Stimulated activated CD4-positive, alpha-beta T cell treated with anti-CD3 and anti-CD28 coated beads, TNF-alpha, amount 100 ng/mL, for 48 hours (primary cell): ENCODE measurements around the gene KLF2.
"Not testable (repeated sequence)": the region's sequence is repeated elsewhere in the genome, so short reads cannot be mapped to it uniquely, and the experiment has no call there.

ENCODE experiments used
- DNase-seq, 3 donors: peaks; one replicate each; pipeline ENCODE4 v3.0.0-alpha.2; 2020; ENCODE audit warnings: low read depth in 3 of 3

KLF2 gene

GRCh38 chr19:16324384-16325160 is at the start of gene KLF2:
KLF2 (plus strand) TSS chr19:16324826; CDS start chr19:16324924, 98 bp downstream.
- DNase-seq: peak; percentile 57 to 67 (median 63)

GRCh38 chr19:16280306-16280705 is 44.3 kb upstream of the KLF2 start:
- no peak for DNase-seq

DNA sequence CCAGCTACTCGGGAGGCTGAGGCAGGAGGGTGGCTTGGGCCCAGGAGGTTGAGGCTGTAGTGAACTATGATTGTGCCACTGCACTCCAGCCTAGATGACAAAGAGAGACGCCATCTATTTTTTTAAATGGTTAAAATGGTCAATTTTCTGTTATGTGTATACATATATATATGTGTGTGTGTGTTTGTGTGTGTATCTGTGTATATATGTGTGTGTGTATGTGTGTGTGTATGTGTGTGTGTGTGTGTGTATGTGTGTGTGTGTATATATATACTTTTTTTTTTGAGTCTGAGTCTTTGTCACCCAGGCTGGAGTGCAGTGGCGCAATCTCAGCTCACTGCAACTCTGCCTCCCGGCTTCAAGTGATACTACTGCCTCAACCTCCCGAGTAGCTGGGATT is 42.9 kb upstream of the KLF2 start:
- DNase-seq: no peak

DNA sequence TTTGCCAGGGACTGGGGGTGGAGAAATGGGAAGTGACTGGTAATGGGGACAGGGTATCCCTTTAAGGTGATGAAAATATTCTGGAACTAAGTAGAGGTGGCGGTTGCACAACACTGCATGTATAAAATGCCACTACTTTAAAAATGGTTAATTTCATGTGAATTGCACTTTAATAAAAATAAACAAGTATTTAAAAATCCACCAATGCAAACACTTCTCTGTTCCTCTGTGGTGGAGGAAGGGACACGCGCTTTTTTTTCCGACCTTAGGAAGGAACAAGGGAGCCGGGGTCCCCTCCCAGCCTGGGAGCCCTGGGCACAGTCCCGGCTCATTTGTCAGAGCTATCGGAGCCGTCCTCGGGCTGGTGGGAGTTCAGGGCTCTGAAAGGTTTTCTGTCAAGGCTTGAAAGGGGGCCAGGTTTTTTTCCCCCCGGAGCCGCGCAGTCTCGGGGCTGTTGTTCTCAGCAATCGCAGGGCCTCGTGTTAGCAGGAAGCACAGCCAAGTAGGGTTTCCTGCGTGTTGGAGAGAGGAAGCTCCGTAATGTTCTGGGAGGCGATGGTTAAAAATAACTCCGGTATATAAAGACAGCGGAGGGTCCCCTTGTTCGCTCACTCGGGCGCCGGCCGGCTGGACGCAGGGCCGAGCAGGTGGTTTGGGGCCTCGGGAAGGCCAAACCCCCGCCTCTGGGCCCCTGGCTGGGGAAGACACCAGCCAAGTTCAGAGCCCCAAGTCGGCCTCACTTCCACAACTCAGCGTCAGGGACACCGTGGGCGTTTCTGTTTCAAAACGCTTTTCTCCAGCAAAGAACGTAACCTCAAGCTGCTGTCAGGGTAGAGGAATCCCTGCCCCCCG is 41.2 kb upstream of the KLF2 start:
- peak; percentile 52 to 75 (median 70) for DNase-seq

DNA sequence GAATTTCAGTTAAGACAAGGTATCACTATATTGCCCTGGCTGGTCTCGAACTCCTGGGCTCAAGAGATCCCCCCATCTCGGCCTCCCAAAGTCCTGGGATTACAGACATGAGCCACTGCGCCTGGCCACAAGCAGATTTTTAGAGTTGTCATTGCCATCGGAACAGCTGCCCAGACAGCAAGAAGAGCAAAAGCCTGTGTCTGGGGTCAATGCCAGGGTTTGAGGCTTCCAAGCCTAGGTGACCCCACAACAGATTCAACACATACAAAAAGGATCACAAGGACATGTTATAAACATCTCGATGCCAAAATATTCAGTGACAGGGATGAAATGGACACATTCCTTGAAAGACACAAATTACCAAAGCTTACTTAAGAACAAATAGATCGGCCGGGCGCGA is 40.1 kb upstream of the KLF2 start:
- no peak for DNase-seq

DNA sequence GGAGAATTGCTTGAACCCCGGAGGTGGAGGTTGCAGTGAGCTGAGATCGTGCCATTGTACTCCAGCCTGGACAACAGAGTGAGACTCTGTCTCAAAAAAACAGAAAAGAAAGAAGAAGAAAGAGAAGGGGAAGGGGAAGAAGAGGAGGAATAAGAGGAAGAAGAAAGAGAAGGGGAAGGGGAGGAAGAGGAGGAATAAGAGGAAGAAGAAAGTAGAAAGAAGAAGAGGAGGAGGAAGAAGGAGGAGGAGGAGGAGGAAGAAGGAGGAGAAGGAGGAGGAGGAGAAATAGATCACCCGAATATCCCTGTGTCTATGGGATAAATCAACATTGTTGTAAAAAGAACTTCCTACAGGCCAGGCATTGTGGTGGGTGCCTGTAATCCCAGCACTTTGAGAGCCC is 39.5 kb upstream of the KLF2 start:
- not testable (repeated sequence) for DNase-seq

DNA sequence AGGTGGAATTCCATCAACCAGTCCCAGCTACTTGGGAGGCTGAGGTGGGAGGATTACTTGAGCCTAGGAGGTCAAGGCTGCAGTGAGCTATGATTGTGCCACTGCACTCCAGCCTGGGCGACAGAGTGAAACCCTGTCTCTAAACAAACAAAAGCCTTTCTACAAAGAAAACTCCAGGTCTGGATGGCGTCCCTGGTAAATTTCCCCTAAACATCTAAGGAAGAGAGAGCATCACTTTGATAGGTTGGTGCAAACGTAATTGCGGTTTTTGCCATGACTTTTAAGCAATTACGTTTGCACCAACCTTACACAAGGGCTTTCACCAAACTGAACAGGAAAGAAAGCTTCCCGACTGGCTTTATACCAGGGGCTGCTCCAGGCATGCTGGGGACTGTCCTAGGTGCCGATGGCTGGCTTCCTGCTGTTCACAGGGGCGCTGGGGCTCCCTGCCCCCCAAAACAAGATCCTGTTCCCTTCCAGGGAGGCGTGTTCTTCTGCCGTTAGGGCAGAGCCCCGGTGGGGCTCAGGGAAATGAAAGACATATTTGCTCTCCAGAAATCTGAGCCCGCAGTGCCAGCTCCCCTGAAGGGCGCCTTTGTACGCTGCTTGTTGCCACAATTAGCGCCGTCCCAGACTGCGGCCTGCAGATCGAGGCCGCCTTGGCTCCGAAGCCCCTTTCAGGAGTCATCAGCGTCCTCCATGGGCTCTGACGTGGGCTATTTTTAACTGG is 38.7 kb upstream of the KLF2 start:
- no peak for DNase-seq

- no peak for DNase-seq
Measured at GRCh38 chr19:16288544-16288943, 36.1 kb upstream of the KLF2 start.

GRCh38 chr19:16289594-16289993 is 35.0 kb upstream of the KLF2 start:
- no peak for DNase-seq

GRCh38 chr19:16290692-16291091 is 33.9 kb upstream of the KLF2 start:
- DNase-seq: no peak

- DNase-seq: no peak
Measured at GRCh38 chr19:16293118-16294091, 31.2 kb upstream of the KLF2 start.

GRCh38 chr19:16295057-16295456 is 29.6 kb upstream of the KLF2 start:
- no peak for DNase-seq

DNA sequence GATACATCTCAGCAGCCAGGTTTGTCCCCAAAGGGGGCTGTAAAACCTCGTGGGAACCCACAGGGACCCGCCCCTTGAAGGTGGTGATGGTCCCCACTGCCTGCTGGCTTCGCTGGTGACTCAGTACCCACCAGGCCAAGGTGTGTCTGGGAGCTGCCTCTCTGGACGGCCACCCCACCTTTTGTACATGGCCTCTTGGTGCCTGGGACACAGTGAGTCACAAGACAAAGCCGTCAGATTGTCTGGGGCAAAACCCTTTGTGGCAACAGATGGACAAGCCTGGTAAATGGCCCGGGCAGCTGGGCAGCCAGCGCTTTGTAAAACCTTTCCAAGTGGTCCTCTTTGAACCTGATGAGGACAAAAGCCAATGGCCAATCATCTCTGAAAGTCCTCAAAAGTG is 27.9 kb upstream of the KLF2 start:
- DNase-seq: no peak

DNA sequence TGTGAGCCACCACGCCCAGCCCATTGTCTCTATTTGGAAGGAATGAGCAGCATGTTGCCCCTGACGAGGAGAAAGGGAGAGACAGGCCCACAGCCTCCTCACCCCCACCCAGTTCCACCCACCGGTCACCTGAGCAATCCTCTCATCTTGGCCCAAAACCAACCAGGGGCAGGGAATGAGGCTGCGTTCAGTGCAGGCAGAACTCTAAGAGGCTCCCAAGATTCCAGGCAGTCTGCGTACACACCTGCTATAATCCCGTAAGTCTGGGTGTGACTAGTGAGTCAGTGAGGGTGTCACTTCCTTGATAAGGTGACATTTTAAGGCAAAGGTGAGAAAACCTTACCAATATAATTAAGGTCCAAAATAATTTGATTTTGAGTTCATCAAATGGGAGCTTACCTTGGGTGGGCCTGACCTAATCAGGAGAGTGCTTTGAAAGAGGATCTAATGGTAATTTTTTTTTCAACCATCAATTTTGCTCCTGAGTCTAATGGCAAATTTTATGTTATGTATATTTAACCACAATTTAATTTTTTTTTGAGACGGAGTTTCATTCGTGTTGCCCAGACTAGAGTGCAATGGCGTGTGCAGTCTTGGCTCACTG is 26.9 kb upstream of the KLF2 start:
- no peak for DNase-seq

- no peak for DNase-seq
Measured at GRCh38 chr19:16298334-16298733, 26.3 kb upstream of the KLF2 start.

DNA sequence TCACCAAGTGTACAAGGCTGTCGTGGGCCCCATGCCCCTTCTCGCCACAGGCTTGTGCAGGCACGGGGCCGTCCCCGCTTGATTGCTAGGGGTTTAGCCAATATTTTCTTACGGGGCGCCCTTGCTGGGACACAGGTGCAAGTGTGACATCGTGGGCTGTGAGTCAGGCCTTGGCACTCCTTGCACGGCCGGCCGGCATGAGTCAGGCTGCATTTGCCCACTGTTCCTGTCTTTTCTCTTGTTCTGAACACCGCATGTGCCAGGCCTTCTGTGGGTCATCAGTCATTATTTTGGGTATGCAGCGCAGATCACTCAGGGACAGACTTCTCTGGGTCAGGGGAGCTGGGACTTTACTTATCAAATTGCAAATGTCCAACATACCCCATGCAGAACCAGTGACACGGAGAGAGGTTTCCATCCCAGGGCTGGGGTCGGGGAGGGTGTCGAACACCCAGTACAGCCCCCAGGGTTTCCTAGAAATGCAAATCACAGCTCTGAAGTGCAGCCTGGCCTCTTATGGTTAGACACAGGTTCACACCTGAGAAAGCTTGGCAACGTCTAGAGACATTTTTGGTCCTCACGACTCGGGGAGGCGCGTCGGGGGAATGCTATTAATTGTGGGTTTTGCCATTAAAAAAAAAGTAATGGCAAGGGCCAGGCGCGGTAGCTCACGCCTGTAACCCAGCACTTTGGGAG is 22.5 kb upstream of the KLF2 start:
- DNase-seq: no peak

DNA sequence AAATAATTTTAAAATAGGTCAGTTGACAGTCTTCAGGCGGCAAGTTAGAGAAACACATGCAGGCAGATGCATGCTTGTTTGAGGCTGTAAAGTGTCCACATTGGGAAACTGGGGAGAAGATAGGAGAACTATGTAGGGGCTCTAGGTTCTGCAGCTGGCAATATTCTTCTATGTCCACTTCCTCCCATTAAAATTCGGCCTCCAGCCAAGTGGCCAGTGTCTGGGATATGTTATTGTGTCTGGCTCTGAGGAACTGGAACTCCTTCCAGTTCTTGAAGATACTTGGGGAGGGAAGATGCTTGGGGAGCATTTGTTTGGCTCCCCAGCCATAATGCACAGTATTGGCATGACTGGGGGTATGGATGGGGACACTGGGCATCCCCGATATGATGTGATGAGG is 20.9 kb upstream of the KLF2 start:
- DNase-seq: no peak

DNA sequence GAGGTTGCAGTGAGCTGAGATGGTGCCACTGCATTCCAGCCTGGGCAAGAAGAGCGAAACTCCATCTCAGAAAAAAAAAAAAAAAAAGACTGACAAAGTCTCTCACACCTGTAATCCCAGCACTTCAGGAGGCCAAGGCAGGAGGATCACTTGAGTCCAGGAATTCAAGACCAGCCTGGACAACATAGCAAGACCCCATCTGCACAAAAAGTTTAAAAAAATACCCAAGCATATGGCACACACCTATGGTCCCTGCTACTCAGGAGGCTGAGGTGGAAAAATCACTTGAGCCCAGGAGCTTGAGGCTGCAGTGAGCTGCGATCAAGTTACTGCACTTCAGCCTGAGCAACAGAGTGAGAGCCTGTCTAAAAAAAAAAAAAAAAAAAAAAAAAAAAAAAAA is 20.1 kb upstream of the KLF2 start:
- not testable (repeated sequence) for DNase-seq

DNA sequence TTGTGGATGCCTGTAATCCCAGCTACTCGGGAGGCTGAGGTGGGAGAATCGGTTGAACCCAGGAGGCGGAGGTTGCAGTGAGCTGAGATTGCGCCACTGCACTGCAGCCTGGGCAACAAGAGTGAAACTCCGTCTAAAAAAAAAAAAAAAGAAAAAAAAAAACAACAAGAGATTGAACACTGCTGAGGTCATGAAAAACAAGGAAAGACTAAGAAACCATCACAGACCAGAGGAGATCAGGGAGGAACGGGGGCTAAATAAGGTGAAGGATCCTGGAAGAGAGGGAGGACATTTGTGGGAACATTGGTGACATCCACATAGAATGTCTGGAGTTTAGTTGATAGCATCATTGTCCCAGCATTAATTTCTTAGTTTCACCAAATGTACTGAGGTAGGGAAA is 19.6 kb upstream of the KLF2 start:
- not testable (repeated sequence) for DNase-seq
